ENCODE data around the gene COMMD1. TPM values are rescaled to one million over a fixed set of nuclear protein-coding genes. Genes with fewer than 3 reads are reported as not detected.

Gene COMMD1
- total and polyA plus RNA-seq, 9 donors, result 25.4 to 48.8 (median 33.3) TPM

- 78 to 84% (median 83%) methylated on average over 1 of the region's 1 CpG for WGBS, 3 donors
- no peaks in the 10 kb centered on the region for H3K27me3 ChIP-seq
- intact Hi-C loops (cut with DNase I), result no loop called here
- H3K27ac ChIP-seq, result no peak overlapping the region
- no peaks in the 10 kb centered on the region for H3K9me3 ChIP-seq
- TF ChIP-seq CTCF (IDR thresholded peaks at IDR 0.05) (no peak), POLR2A (IDR thresholded peaks at IDR 0.05) (no peak), EP300 (IDR thresholded peaks at IDR 0.05) (no peak)
- H3K36me3 ChIP-seq, result no peaks in the 10 kb centered on the region
- H3K4me1 ChIP-seq (ENCODE audit: insufficient read depth), result no peaks in the 10 kb centered on the region
- no peak overlapping the region for H3K4me3 ChIP-seq
- DNase-seq, result no peak
Observed at GRCh38 chr2:61920548-61920947, 15.1 kb downstream of the COMMD1 start.

GRCh38 chr2:61922714-61923113, 17.2 kb downstream of the COMMD1 start:
- intact Hi-C loops (cut with DNase I), result no loop called here
- Histone ChIP-seq H3K36me3 (no peaks in the 10 kb centered on the region), H3K27ac (no peak overlapping the region), H3K4me1 (ENCODE audit: insufficient read depth) (no peaks in the 10 kb centered on the region), H3K9me3 (no peaks in the 10 kb centered on the region), H3K27me3 (no peaks in the 10 kb centered on the region), H3K4me3 (no peak overlapping the region)
- no peak for TF ChIP-seq CTCF (IDR thresholded peaks at IDR 0.05)
- no peak for TF ChIP-seq EP300 (IDR thresholded peaks at IDR 0.05)
- no peak for TF ChIP-seq POLR2A (IDR thresholded peaks at IDR 0.05)
- no peak for DNase-seq

- DNase-seq, result no peak
- Histone ChIP-seq H3K36me3 (no peaks in the 10 kb centered on the region), H3K9me3 (no peaks in the 10 kb centered on the region), H3K4me3 (no peak overlapping the region), H3K27me3 (no peaks in the 10 kb centered on the region), H3K27ac (no peak overlapping the region), H3K4me1 (ENCODE audit: insufficient read depth) (no peaks in the 10 kb centered on the region)
- intact Hi-C loops (cut with DNase I), result no loop called here
- 75 to 80% (median 78%) methylated on average over 15 of the region's 15 CpGs for WGBS, 3 donors
- TF ChIP-seq EP300 (IDR thresholded peaks at IDR 0.05), result no peak
- TF ChIP-seq POLR2A (IDR thresholded peaks at IDR 0.05), result no peak
- TF ChIP-seq CTCF (IDR thresholded peaks at IDR 0.05), result no peak
Observed at GRCh38 chr2:61924895-61925663, 19.6 kb downstream of the COMMD1 start.

- no peaks in the 10 kb centered on the region for H3K9me3 ChIP-seq
- no peaks in the 10 kb centered on the region for H3K36me3 ChIP-seq
- no peaks in the 10 kb centered on the region for H3K4me1 ChIP-seq (ENCODE audit: insufficient read depth)
- H3K27me3 ChIP-seq, result no peaks in the 10 kb centered on the region
- intact Hi-C loops (cut with DNase I), result no loop called here
- WGBS, 3 donors, result 86 to 96% (median 95%) methylated on average over 8 of the region's 8 CpGs
- no peak overlapping the region for H3K27ac ChIP-seq
- no peak for DNase-seq
- TF ChIP-seq EP300 (IDR thresholded peaks at IDR 0.05) (no peak), POLR2A (IDR thresholded peaks at IDR 0.05) (no peak), CTCF (IDR thresholded peaks at IDR 0.05) (no peak)
- no peak overlapping the region for H3K4me3 ChIP-seq
Observed at GRCh38 chr2:61926531-61927477, 21.3 kb downstream of the COMMD1 start.

Measured in ovary (tissue), 9 donors.